Stimulated activated CD4-positive, alpha-beta T cell treated with anti-CD3 and anti-CD28 coated beads, TNF-alpha, amount 100 ng/mL, for 1 hour (primary cell): ENCODE results near the gene BCO2.
"Not testable (repeated sequence)": the region's sequence is repeated elsewhere in the genome, so short reads cannot be mapped to it uniquely, and the experiment has no call there.

Source experiments
- DNase-seq, 3 donors: peaks; one replicate each; pipeline ENCODE4 v3.0.0-alpha.2; 2020; ENCODE audit warnings: low read depth in 3 of 3, low spot score in 1 of 3

Gene BCO2

GRCh38 chr11:112174789-112175598 lies at the start of gene BCO2:
BCO2 (plus strand) TSS chr11:112175512; CDS start chr11:112175602, 90 bp downstream.
- DNase-seq: peak in 1 of 3 donors; percentile 8

GRCh38 chr11:112127056-112127455 lies 48.3 kb upstream of the BCO2 start:
- DNase-seq: no peak

- DNase-seq: no peak
Observed at GRCh38 chr11:112128483-112129121, 46.7 kb upstream of the BCO2 start.

GRCh38 chr11:112129656-112130055 lies 45.7 kb upstream of the BCO2 start:
- no peak for DNase-seq

GRCh38 chr11:112132737-112133136 lies 42.6 kb upstream of the BCO2 start:
- no peak for DNase-seq

- DNase-seq: no peak
Observed at GRCh38 chr11:112134473-112134872, 40.8 kb upstream of the BCO2 start.

- no peak for DNase-seq
Observed at GRCh38 chr11:112143597-112143996, 31.7 kb upstream of the BCO2 start.

- DNase-seq: no peak
Observed at GRCh38 chr11:112150517-112150916, 24.8 kb upstream of the BCO2 start.

- DNase-seq: no peak
Observed at GRCh38 chr11:112156153-112156955, 19.0 kb upstream of the BCO2 start.

GRCh38 chr11:112156956-112157766 lies 18.2 kb upstream of the BCO2 start:
- DNase-seq: no peak

- DNase-seq: no peak
Observed at GRCh38 chr11:112159098-112160065, 15.9 kb upstream of the BCO2 start.

GRCh38 chr11:112160091-112160848 lies 15.0 kb upstream of the BCO2 start:
- DNase-seq: no peak

- no peak for DNase-seq
Observed at GRCh38 chr11:112161012-112161411, 14.3 kb upstream of the BCO2 start.

- DNase-seq: not testable (repeated sequence)
Observed at GRCh38 chr11:112162200-112162599, 13.1 kb upstream of the BCO2 start.

- DNase-seq: no peak
Observed at GRCh38 chr11:112162761-112163546, 12.4 kb upstream of the BCO2 start.

- DNase-seq: no peak
Observed at GRCh38 chr11:112163875-112164685, 11.2 kb upstream of the BCO2 start, which contains the start of gene IL18. IL18 (minus strand) TSS chr11:112164094; CDS start chr11:112155053, 9,041 bp downstream.

- DNase-seq: no peak
Observed at GRCh38 chr11:112165049-112165448, 10.3 kb upstream of the BCO2 start.
